GM19043 (cell line): ENCODE data around the gene WDR59.
"Not testable (repeated sequence)": the region's sequence is repeated elsewhere in the genome, so short reads cannot be mapped to it uniquely, and the experiment has no call there.

Experiments
- ATAC-seq: cut with Tn5 transposase; IDR thresholded peaks from one replicate; pipeline ENCODE4 v1.9.1; 2021; ENCODE audit warnings: low read depth; ENCODE audit not compliant: unreplicated experiment

The WDR59 gene

GRCh38 chr16:75012380-75013081 lies 27.6 kb upstream of the WDR59 start:
- ATAC-seq = no peak

DNA sequence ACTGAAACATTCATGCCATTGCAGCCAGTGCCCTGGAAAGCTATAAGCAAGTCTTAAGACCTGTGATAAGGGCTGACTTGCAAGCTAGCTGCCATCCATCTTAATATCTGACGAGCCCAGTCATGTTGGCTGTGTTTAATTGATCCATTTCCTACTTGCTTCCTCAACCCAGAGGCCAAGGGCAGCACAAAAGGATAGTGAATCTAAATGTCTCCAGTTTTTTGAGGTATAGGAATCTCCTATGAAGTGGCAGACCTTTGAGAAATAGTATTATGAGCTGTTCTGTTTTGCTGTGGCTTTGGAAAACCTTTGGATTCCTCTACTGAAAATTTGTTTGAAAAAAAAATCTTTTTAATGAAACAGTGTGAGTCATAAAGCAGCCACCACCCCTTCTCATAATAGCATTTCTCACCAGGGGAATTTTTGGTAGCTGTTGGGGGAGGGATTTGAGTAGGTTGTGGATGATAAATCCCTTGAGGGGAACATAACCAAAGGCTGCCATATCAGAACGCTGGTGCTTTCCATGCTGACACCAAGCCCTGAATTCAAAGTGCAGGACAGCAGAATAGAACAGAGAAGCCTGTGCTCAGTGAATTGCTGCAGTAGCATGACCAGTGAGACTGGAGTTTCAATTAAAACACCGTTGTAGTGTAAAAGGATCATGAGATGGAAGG lies 26.8 kb upstream of the WDR59 start:
- no peak for ATAC-seq

DNA sequence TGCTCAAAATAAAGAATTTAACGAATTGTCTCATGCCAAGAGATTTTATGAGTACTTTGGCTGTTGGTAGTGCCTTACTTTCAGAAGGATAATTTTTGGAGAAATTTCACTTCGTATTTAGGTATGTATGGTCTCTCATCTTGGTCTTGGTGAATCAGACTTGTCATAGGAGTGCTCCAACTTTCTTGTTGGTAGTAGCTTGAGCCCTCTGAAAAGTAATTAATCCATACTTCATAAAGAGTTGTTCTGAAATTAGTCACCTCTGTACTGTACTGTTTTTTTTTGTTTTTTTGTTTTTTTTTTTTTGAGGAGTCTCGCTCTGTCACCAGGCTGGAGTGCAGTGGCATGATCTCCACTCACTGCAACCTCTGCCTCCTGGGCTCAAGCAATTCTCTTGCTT lies 25.5 kb upstream of the WDR59 start:
- no peak for ATAC-seq

- peak; percentile 41 for ATAC-seq
Observed at GRCh38 chr16:75007443-75007842, 22.5 kb upstream of the WDR59 start.

GRCh38 chr16:75005697-75006096 lies 20.8 kb upstream of the WDR59 start:
- no peak for ATAC-seq

- ATAC-seq = no peak
Observed at GRCh38 chr16:75004460-75004859, 19.5 kb upstream of the WDR59 start.

GRCh38 chr16:75003931-75004330 lies 19.0 kb upstream of the WDR59 start:
- no peak for ATAC-seq

DNA sequence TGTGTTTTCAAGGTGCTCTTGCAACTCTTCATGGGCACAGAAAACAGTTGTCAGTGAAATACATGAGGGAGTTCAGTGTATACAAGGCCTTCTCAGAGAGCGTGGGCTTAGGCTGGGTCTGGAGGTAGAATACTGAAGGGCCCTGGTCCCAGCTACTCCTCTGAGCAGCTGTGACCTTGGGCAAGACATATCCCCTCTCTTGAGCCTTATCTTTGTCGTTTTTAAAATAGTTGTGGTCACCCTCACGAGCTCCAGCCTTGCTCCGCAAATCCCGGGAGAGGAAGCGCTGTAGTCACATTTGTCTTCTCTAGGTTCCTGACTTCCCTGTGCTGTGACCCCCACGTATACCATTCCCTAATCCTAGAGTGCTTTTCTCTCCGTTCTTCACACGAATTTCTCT lies 17.6 kb upstream of the WDR59 start:
- no peak for ATAC-seq

- no peak for ATAC-seq
Observed at GRCh38 chr16:75000481-75001081, 15.7 kb upstream of the WDR59 start.

- peak; percentile 36 for ATAC-seq
Observed at GRCh38 chr16:74999609-75000480, 14.9 kb upstream of the WDR59 start.

DNA sequence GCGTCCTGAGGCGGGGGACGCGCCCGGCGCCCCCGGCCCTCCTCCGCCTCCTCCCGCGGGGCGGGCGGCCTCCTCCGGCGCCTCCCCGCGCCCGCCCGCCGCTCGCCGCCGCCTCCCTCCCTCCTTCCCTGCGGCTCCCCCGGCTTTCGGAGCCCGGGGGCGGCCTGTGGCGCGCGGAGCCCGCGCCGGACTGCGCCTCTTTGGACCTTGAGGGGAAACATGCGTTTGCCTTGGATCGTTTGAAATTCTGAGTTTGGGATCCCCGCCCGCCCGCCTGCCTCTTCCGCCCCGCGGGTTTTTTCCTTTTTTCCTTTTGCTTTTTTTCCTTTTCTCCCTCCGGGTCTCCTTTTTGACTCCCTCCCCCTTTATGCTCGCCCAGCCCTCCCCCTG lies 14.3 kb upstream of the WDR59 start:
- peak; percentile 13 for ATAC-seq

- ATAC-seq = peak; percentile 62
Observed at GRCh38 chr16:74998481-74999218, 13.7 kb upstream of the WDR59 start, which contains the start of gene ZNRF1. Gene ZNRF1, plus strand, starts transcription at chr16:74999024. Its CDS starts 648 bp downstream, at chr16:74999672.

DNA sequence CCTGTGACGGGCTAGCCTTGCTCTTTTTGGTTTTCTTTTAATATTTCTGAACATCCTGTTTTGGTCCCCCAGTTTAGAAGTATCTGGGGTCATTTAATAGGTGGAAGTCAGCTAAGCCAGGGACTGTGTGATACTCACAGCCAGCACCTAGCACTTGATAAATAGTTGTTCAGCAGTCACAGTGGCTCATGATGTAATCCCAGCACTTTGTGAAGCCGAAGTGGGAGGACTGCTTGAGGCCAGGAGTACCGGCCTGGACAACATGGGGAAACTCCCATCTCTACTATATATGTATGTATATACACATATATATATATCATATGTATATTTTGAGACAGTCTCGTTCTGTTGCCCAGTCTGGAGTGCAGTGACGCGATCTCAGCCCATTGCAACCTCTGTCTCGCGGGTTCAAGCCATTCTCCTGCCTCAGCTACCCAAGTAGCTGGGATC lies 12.1 kb upstream of the WDR59 start:
- ATAC-seq = no peak

- ATAC-seq = no peak
Observed at GRCh38 chr16:74995986-74996385, 11.1 kb upstream of the WDR59 start.

GRCh38 chr16:74991593-74992403 lies 6.9 kb upstream of the WDR59 start:
- no peak for ATAC-seq

DNA sequence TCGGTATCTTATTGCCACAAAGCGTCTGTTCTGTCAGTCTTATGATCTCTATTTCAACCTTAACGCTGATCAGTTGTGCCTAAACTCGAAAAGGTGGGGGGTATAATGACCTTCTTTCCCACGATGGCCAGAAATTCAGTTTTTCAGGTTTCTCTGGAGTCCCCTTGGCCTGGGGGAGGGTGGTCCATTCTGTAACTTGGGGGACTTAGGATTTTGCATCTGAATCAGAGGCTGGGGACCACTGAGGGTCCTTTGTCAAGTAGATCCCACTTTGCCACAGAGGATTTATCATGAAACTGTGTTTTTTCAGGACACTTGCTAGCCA lies 6.3 kb upstream of the WDR59 start:
- ATAC-seq = no peak

- no peak for ATAC-seq
Observed at GRCh38 chr16:74990832-74991231, 5.9 kb upstream of the WDR59 start.

DNA sequence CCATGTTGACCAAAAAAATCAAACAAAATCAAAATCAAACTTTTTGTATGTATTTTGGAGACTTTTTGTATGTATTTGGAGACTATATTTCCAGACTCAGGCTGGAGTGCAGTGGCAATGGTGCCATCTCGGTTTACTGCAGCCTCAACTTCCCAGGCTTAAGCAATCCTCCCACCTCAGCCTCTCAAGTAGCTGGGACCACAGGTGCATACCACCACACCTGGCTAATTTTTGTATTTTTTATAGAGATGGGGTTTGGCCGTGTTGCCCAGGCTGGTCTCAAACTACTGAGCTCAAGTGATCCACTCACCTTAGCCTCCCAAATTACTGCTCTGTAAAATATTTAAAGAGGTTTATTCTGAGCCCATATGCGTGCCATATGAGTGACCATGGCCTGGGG lies 4.9 kb upstream of the WDR59 start:
- not testable (repeated sequence) for ATAC-seq

- ATAC-seq = no peak
Observed at GRCh38 chr16:74987027-74987681, 2.2 kb upstream of the WDR59 start.
